ENCODE measurements around the gene ORAI3. TPM values are rescaled to one million over a fixed set of nuclear protein-coding genes. Genes with fewer than 3 reads are reported as not detected.

The ORAI3 gene
- total RNA-seq, 1 experiment from 2014 or later: 9.0 TPM

DNA sequence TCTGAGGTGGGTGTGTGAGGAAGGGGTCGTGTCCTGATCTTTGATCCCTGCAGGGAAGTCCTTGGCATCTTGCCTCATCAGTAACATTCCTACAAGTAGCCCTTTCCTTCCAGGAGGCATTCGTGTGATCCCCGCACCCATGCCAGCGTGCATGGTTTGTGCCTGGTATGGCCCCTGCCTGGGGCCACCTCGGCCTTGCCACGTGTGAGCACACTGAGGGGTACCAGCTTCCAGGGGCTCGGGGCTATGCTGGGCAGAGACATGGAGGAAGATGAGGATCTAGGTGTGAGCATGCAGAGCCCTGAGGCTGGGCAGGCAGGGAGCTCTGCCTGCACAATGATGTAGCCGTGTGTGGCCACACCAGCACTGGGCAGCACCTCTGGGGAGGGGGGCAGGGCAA is 42.2 kb downstream of the ORAI3 start (continued):
- TF ChIP-seq CEBPB (IDR thresholded peaks at IDR 0.05; ENCODE audit: low read depth) (no peak), CTCF (IDR thresholded peaks at IDR 0.05 in 2 of 3, conservative IDR thresholded peaks at IDR 0.05 in 1 of 3; ENCODE audit: borderline replicate concordance in 1 of 3, insufficient read depth in 1 of 3, low read depth in 2 of 3, low read length in 2 of 3) (no peak)

GRCh38 chr16:30992276-30992780 is 43.5 kb downstream of the ORAI3 start:
- intact Hi-C loops (cut with micrococcal nuclease): no loop called here
- no peak for DNase-seq (ENCODE audit: low read depth, low spot score)
- CTCF ChIA-PET: no interaction called here

More at GRCh38 chr16:30992276-30992780, 43.5 kb downstream of the ORAI3 start:
- H3K27me3 ChIP-seq (ENCODE audit: insufficient read depth, low read length): no peaks in the 10 kb centered on the region
- no peak for ATAC-seq
- no peak overlapping the region for H3K27ac ChIP-seq (ENCODE audit: low read depth, low read length)
- no peaks in the 10 kb centered on the region for H4K20me1 ChIP-seq (ENCODE audit: insufficient read depth)
- no peak overlapping the region for H3K9ac ChIP-seq (ENCODE audit: low read length)
- ChIA-PET POLR2A (no interaction called here), RAD21 (ENCODE audit: low non-redundant PET in 1 of 2, low total read pairs in 2 of 2, uncharacterized antibody in 2 of 2, unreplicated experiment in 2 of 2) (no interaction called here)
- H3K4me2 ChIP-seq (ENCODE audit: low read length): no peak overlapping the region
- TF ChIP-seq CTCF (IDR thresholded peaks at IDR 0.05 in 2 of 3, conservative IDR thresholded peaks at IDR 0.05 in 1 of 3; ENCODE audit: borderline replicate concordance in 1 of 3, insufficient read depth in 1 of 3, low read depth in 2 of 3, low read length in 2 of 3) (no peak), SP1 (IDR thresholded peaks at IDR 0.05; ENCODE audit: low read depth) (no peak), EGR1 (IDR thresholded peaks at IDR 0.05; ENCODE audit: low read depth) (no peak), RAD21 (IDR thresholded peaks at IDR 0.05; ENCODE audit: low read depth) (no peak), EZH2 (IDR thresholded peaks at IDR 0.05) (no peak), ELF1 (IDR thresholded peaks at IDR 0.05; ENCODE audit: borderline replicate concordance, low read depth) (no peak), POLR2AphosphoS5 (IDR thresholded peaks at IDR 0.05; ENCODE audit: low read depth, low read length) (no peak), JUND (IDR thresholded peaks at IDR 0.05) (no peak)
- peaks cover 2 to 19% of the 10 kb centered on the region in 2 experiments for H3K4me1 ChIP-seq (ENCODE audit: control insufficient read depth in 1 of 2, insufficient read depth in 2 of 2, low read length in 2 of 2)
- no peaks in the 10 kb centered on the region for H3K36me3 ChIP-seq (ENCODE audit: control insufficient read depth in 1 of 2, insufficient read depth in 2 of 2, low read length in 2 of 2)
- H3K79me2 ChIP-seq (ENCODE audit: insufficient read depth, low read length): no peaks in the 10 kb centered on the region
- BruUV-seq (replicated peaks): no TSS peak
- no peaks in the 10 kb centered on the region for H3K9me3 ChIP-seq (ENCODE audit: control insufficient read depth in 1 of 2, insufficient read depth in 1 of 2, low read depth in 1 of 2, low read length in 2 of 2)
- H3K9me2 ChIP-seq (ENCODE audit: insufficient read depth): no peaks in the 10 kb centered on the region
- no peak overlapping the region for H2AFZ ChIP-seq (ENCODE audit: low read depth, low read length, poor library complexity, severe bottlenecking)
- H3K4me3 ChIP-seq (replicated peaks in 1 of 2; ENCODE audit: low read depth in 1 of 2, low read length in 2 of 2): no peak overlapping the region
